ENCODE measurements around the gene TTF1.

GRCh38 chr9:132404228-132404881 lies 2.3 kb downstream of the TTF1 start:
- TF ChIP-seq ZBTB17 (CRISPR knock-in tag; IDR thresholded peaks at IDR 0.05) (no peak), DLX4 (CRISPR knock-in tag; IDR thresholded peaks at IDR 0.05) (no peak), JUND (IDR thresholded peaks at IDR 0.05; ENCODE audit: borderline replicate concordance, low read depth, low read length) (no peak), JUND (tag; IDR thresholded peaks at IDR 0.05; ENCODE audit: borderline replicate concordance, low read depth, low read length) (no peak), ESRRA (IDR thresholded peaks at IDR 0.05; ENCODE audit: borderline replicate concordance, low read depth) (no peak), ARID4B (CRISPR knock-in tag; IDR thresholded peaks at IDR 0.05) (no peak)

Data from K562 (cell line).